HepG2 (cell line): ENCODE results near the gene PRCD. TPM values are rescaled to one million over a fixed set of nuclear protein-coding genes. Genes with fewer than 3 reads are reported as not detected.
A peak's percentile ranks its signal among the peaks of the same experiment; 100 is the strongest.

Experiments used
- ATAC-seq: fragments of 200-7000 bp; cut with Tn5 transposase; 3 replicates; pipeline ENCODE4 v1.9.1; 2020; ENCODE audit warnings: mild to moderate bottlenecking, moderate library complexity
- BruUV-seq: library from RNA; stranded (reverse); fragments of 400-500 nt; replicated peaks from 2 replicates; lab custom pipeline; 2021; lab: Mats Ljungman, UMichigan
- CTCF ChIA-PET: fragments of 300-600 bp; formaldehyde crosslinking; extraction: SDS; loops from one replicate; lab custom pipeline; 2021; ENCODE audit warnings: low total read pairs, inconsistent platforms, low intra/inter-chr PET ratio; lab: Yijun Ruan, JAX
- POLR2A ChIA-PET: fragments of 350-600 bp; sonication (Branson Sonifier 250); formaldehyde crosslinking; loops from one replicate; lab custom pipeline; 2020; ENCODE audit warnings: antibody characterized with exemption, inconsistent platforms; lab: Yijun Ruan, JAX
- DNase-seq: peaks from one replicate; pipeline ENCODE4 v3.0.0-alpha.2; 2015; ENCODE audit warnings: low spot score
- FAIRE-seq: peaks from 3 replicates; lab custom pipeline; 2011; peaks lifted over from hg19 to GRCh38; lab: Jason Lieb, UNC
- H2AFZ ChIP-seq: one replicate; pipeline ENCODE4 v1.6.1; 2011; ENCODE audit warnings: low read length, inconsistent platforms
- H3K27ac ChIP-seq: fragments of 300-600 bp; 3 replicates; pipeline ENCODE4 v1.8.0; 2011; ENCODE audit warnings: mixed run types, mild to moderate bottlenecking, mixed read lengths, low read length, inconsistent platforms; ENCODE audit not compliant: insufficient read depth; ENCODE audit errors: extremely low read length
- H3K27me3 ChIP-seq, 2 experiments: fragments of 200-600 bp in 1 of 2; 2 replicates in 1 of 2; 3 replicates in 1 of 2; pipeline versions ENCODE4 v1.6.0 to v1.8.0; 2011; ENCODE audit warnings: low read length in 2 of 2, mild to moderate bottlenecking in 2 of 2, moderate library complexity in 2 of 2, inconsistent platforms in 1 of 2; ENCODE audit not compliant: insufficient read depth in 2 of 2, control insufficient read depth in 1 of 2
- H3K36me3 ChIP-seq, 2 experiments: fragments of 200-600 bp in 1 of 2; replicated peaks in 1 of 2; 2 replicates in 1 of 2; 3 replicates in 1 of 2; pipeline versions ENCODE4 v1.5.1 to v1.8.0; 2011; ENCODE audit warnings: low read length in 2 of 2, inconsistent platforms in 1 of 2; ENCODE audit not compliant: insufficient read depth in 2 of 2, control insufficient read depth in 1 of 2
- H3K4me1 ChIP-seq: 2 replicates; pipeline ENCODE4 v1.5.1; 2012; ENCODE audit warnings: low read length, inconsistent platforms; ENCODE audit not compliant: insufficient read depth
- H3K4me2 ChIP-seq: 2 replicates; pipeline ENCODE4 v1.6.0; 2011; ENCODE audit warnings: low read depth, low read length, inconsistent platforms
- H3K4me3 ChIP-seq, 3 experiments: fragments of 200-600 bp in 1 of 3; sonication (generic), shearing (Covaris generic) in 1 of 3; replicated peaks in 1 of 3; 2 replicates each; pipeline ENCODE4 v1.5.1; 2011 to 2016; ENCODE audit warnings: low read length in 3 of 3, inconsistent platforms in 2 of 3, low read depth in 2 of 3, mild to moderate bottlenecking in 2 of 3, control low read depth in 1 of 3, mixed read lengths in 1 of 3; ENCODE audit not compliant: insufficient read depth in 1 of 3
- H3K79me2 ChIP-seq: one replicate; pipeline ENCODE4 v1.6.1; 2011; ENCODE audit warnings: low read length, inconsistent platforms; ENCODE audit not compliant: insufficient read depth
- H3K9ac ChIP-seq: 2 replicates; pipeline ENCODE4 v1.6.0; 2011; ENCODE audit warnings: mild to moderate bottlenecking, low read depth, low read length, inconsistent platforms; ENCODE audit not compliant: insufficient read depth
- H3K9me3 ChIP-seq: 2 replicates; pipeline ENCODE4 v1.5.1; 2012; ENCODE audit warnings: mild to moderate bottlenecking, low read length
- H4K20me1 ChIP-seq: 2 replicates; pipeline ENCODE4 v1.6.0; 2011; ENCODE audit warnings: inconsistent platforms, mild to moderate bottlenecking, low read length, moderate library complexity; ENCODE audit not compliant: insufficient read depth
- ADNP ChIP-seq: sonication (generic); formaldehyde crosslinking; IDR thresholded peaks from 2 replicates; pipeline ENCODE4 v1.4.0; 2020; ENCODE audit warnings: missing genetic modification reagents
- AGO2 ChIP-seq: fragments of 200-400 bp; formaldehyde crosslinking; optimal IDR thresholded peaks from 2 replicates; pipeline ENCODE3; 2017; ENCODE audit warnings: mild to moderate bottlenecking, low read depth, low read length, moderate library complexity
- FLYWCH1 ChIP-seq: sonication (generic); formaldehyde crosslinking; IDR thresholded peaks from 2 replicates; pipeline ENCODE4 v1.8.1; 2023; ENCODE audit warnings: mild to moderate bottlenecking, missing genetic modification reagents
- MEF2D ChIP-seq: sonication (generic); formaldehyde crosslinking; IDR thresholded peaks from 2 replicates; pipeline ENCODE4 v1.5.1; 2020; ENCODE audit warnings: mild to moderate bottlenecking, missing genetic modification reagents
- NCOA1 ChIP-seq: sonication (generic); formaldehyde crosslinking; IDR thresholded peaks from 2 replicates; pipeline ENCODE4 v1.9.0; 2021; ENCODE audit warnings: missing genetic modification reagents
- RFX3 ChIP-seq: IDR thresholded peaks from 2 replicates; pipeline ENCODE4 v1.6.1; 2016; ENCODE audit warnings: missing biosample characterization, missing genetic modification reagents
- RXRA ChIP-seq: sonication (generic); formaldehyde crosslinking; IDR thresholded peaks from 2 replicates; pipeline ENCODE4 v1.5.1; 2020; ENCODE audit warnings: missing genetic modification reagents
- SETDB1 ChIP-seq: sonication (generic); formaldehyde crosslinking; IDR thresholded peaks from 2 replicates; pipeline ENCODE4 v1.5.1; 2020; ENCODE audit warnings: missing genetic modification reagents, mild to moderate bottlenecking, borderline replicate concordance
- TBX2 ChIP-seq: sonication (generic); formaldehyde crosslinking; IDR thresholded peaks from 2 replicates; pipeline ENCODE4 v1.5.0; 2020; ENCODE audit warnings: missing genetic modification reagents, mild to moderate bottlenecking, borderline replicate concordance
- TGIF2 ChIP-seq: IDR thresholded peaks from 2 replicates; pipeline ENCODE4 v1.6.1; 2016; ENCODE audit warnings: control low read depth, missing compliant biosample characterization
- TMF1 ChIP-seq: sonication (generic); formaldehyde crosslinking; IDR thresholded peaks from 2 replicates; pipeline ENCODE4 v1.8.1; 2022; ENCODE audit warnings: low read depth, missing genetic modification reagents
- ZNF143 ChIP-seq: sonication (generic); formaldehyde crosslinking; IDR thresholded peaks from 2 replicates; pipeline ENCODE4 v1.4.0; 2020; ENCODE audit warnings: missing genetic modification reagents
- ZNF543 ChIP-seq: sonication (generic); formaldehyde crosslinking; IDR thresholded peaks from 2 replicates; pipeline ENCODE4 v1.4.0; 2020; ENCODE audit warnings: mild to moderate bottlenecking, missing genetic modification reagents
- ZNF598 ChIP-seq: sonication (generic); formaldehyde crosslinking; IDR thresholded peaks from 2 replicates; pipeline ENCODE4 v1.5.1; 2020; ENCODE audit warnings: mild to moderate bottlenecking, missing genetic modification reagents, borderline replicate concordance
- ZNF879 ChIP-seq: sonication (generic); formaldehyde crosslinking; IDR thresholded peaks from 2 replicates; pipeline ENCODE4 v1.8.1; 2023; ENCODE audit warnings: missing genetic modification reagents
- WGBS: methylation state at CpG from one replicate; pipeline ENCODE4 v1.1.6; 2017; ENCODE audit warnings: low lambda C conversion rate; 5-methylcytosine and 5-hydroxymethylcytosine counted together
- in situ Hi-C: cut with HindIII; loops from 2 replicates; pipeline ENCODE4 v1.10.0; 2017; ENCODE audit warnings: low pct_unique_long_range_greater_than_20kb; ENCODE audit not compliant: extremely low pct_ligation_motif_present
- intact Hi-C: fragments of 100-400 bp; cut with micrococcal nuclease; formaldehyde crosslinking; loops from one replicate; pipeline ENCODE4 v1.10.0; 2022; ENCODE audit not compliant: unreplicated experiment
- polyA plus RNA-seq, 8 experiments: library from polyadenylated mRNA; depleted of rRNA in 3 of 8; stranded (reverse) in 7 of 8; unstranded in 1 of 8; fragments of >200 nt; fragmentation: Illumina TruSeq in 4 of 8; extraction: Trizol in 4 of 8; gene quantifications; 2 replicates each; pipeline versions ENCODE4 v1.2.1 to v1.2.3, GENCODE V29; 2011 to 2016; ENCODE audit warnings: low read depth in 4 of 8, missing spikeins in 1 of 8, mixed read lengths in 1 of 8; ENCODE audit not compliant: insufficient read depth in 1 of 8
- total RNA-seq, 5 experiments: library from RNA; depleted of rRNA; stranded (reverse); fragments of >200 nt; fragmentation: Illumina TruSeq; extraction: Trizol; gene quantifications; 2 replicates each; pipeline ENCODE4 v1.2.3, GENCODE V29; 2016; ENCODE audit warnings: low read depth in 1 of 5
- TF ChIP-seq, protein P1 (sequence below): sonication (generic); formaldehyde crosslinking; IDR thresholded peaks from 2 replicates; pipeline ENCODE4 v1.8.0; 2022; ENCODE audit warnings: missing genetic modification reagents, mild to moderate bottlenecking, inconsistent platforms, borderline replicate concordance
- TF ChIP-seq, protein P2 (sequence below): sonication (generic); formaldehyde crosslinking; conservative IDR thresholded peaks from 2 replicates; pipeline ENCODE4 v1.5.0; 2020; ENCODE audit warnings: missing genetic modification reagents
- TF ChIP-seq, protein P3 (sequence below): sonication (generic); formaldehyde crosslinking; IDR thresholded peaks from 2 replicates; pipeline ENCODE4 v1.5.1; 2020; ENCODE audit warnings: mild to moderate bottlenecking, missing genetic modification reagents, borderline replicate concordance

PRCD gene
- total and polyA plus RNA-seq, 2 of the 13 experiments (the other 11 are each of a cell fraction or from before 2014, with no cell fraction given), result 0.51 TPM; not detected in 1

DNA sequence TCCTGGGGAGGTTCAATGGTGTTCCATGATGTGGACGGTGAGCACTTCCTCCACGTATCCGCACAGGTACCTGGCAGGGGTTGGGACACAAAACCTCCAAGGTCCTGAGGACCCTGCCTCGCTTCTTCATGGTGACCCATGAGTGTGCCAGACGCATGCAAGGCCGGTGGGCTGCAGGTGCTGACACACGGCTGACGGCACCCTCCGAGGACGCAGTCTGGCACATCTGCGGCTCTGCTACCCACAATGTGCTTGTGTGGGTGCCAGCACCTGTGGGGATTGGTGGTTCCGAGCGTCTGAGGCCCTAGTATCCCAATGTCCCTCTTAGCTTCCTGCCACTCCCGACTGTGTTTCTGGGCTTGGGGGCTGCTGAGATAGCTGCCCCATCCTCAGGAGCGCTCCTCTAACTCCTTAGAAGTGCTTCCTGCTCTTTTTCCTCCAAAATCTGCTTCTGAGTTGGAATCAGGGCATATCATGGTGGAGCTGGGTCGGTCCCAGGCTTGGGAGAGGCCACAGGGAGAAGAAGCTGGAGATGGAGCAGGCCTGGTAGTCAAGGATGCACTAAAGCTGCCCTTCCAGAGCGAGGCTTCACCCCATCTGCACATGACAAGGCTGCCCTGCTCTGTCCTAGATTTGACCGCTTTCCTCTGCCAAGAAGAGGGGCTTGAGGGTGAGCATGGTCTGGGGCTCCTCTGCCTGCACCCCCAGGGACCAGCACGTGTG, 3.9 kb upstream of the PRCD start:
- intact Hi-C loops, result no loop called here
- Histone ChIP-seq H2AFZ (no peak overlapping the region), H3K4me3 (no peak overlapping the region), H3K27me3 (no peaks in the 10 kb centered on the region), H3K27ac (no peak overlapping the region), H3K9ac (no peak overlapping the region), H3K4me1 (peaks cover 54% of the 10 kb centered on the region), H3K9me3 (no peaks in the 10 kb centered on the region), H3K79me2 (no peaks in the 10 kb centered on the region), H3K4me2 (no peak overlapping the region), H4K20me1 (no peaks in the 10 kb centered on the region), H3K36me3 (no peaks in the 10 kb centered on the region)
- WGBS, result 93% methylated on average over 12 of the region's 19 CpGs
- ChIA-PET CTCF (no interaction called here), POLR2A (interaction anchor here (1.2 to 5.0 kb wide), 5 partner anchors 8 to 36 kb away, joined by 3 to 44 read pairs (median 6); no protein-coding TSS in a partner anchor)
- in situ Hi-C loops, result no loop called here
- no peak for FAIRE-seq
- BruUV-seq, result no TSS peak
- TF ChIP-seq ZNF543 (no peak), NCOA1 (CRISPR knock-in tag) (no peak), RXRA (peak; percentile 43; the same call in 1 of the 2 replicates), TMF1 (CRISPR knock-in tag) (no peak), ZNF143 (CRISPR knock-in tag) (no peak), ADNP (CRISPR knock-in tag) (no peak), MEF2D (0 out of 2 replicates have a peak, but pooled peaks have one; percentile 31), ZNF598 (no peak), AGO2 (peak; percentile 13), ZNF879 (CRISPR knock-in tag) (no peak), SETDB1 (CRISPR knock-in tag) (no peak), TGIF2 (CRISPR knock-in tag) (no peak), TBX2 (CRISPR knock-in tag) (no peak), RFX3 (CRISPR knock-in tag) (no peak), FLYWCH1 (no peak)
- TF ChIP-seq, protein P1, sequence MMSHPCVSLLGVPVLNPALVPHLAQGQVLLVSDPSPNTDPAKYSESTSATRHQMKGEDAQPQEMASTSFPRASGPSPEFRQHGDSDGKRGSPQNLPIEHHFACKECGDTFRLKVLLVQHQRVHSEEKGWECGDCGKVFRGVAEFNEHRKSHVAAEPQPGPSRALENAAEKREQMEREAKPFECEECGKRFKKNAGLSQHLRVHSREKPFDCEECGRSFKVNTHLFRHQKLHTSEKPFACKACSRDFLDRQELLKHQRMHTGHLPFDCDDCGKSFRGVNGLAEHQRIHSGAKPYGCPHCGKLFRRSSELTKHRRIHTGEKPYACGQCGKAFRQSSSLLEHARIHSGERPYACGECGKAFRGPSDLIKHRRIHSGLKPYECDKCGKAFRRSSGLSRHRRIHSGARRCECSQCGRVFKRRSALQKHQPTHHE (CRISPR knock-in tag), result no peak
- TF ChIP-seq, protein P2, sequence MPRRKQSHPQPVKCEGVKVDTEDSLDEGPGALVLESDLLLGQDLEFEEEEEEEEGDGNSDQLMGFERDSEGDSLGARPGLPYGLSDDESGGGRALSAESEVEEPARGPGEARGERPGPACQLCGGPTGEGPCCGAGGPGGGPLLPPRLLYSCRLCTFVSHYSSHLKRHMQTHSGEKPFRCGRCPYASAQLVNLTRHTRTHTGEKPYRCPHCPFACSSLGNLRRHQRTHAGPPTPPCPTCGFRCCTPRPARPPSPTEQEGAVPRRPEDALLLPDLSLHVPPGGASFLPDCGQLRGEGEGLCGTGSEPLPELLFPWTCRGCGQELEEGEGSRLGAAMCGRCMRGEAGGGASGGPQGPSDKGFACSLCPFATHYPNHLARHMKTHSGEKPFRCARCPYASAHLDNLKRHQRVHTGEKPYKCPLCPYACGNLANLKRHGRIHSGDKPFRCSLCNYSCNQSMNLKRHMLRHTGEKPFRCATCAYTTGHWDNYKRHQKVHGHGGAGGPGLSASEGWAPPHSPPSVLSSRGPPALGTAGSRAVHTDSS, result no peak
- TF ChIP-seq, protein P3, sequence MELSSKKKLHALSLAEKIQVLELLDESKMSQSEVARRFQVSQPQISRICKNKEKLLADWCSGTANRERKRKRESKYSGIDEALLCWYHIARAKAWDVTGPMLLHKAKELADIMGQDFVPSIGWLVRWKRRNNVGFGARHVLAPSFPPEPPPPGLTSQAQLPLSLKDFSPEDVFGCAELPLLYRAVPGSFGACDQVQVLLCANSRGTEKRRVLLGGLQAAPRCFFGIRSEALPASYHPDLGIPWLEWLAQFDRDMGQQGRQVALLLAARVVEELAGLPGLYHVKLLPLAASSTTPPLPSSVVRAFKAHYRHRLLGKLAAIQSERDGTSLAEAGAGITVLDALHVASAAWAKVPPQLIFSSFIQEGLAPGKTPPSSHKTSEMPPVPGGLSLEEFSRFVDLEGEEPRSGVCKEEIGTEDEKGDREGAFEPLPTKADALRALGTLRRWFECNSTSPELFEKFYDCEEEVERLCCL, result 0 out of 2 replicates have a peak, but pooled peaks have one; percentile 38
- no peak for DNase-seq
- ATAC-seq, result no peak
